Measurements from ENCODE around the gene GPR183. TPM values are rescaled to one million over a fixed set of nuclear protein-coding genes. Genes with fewer than 3 reads are reported as not detected.
A peak's percentile ranks its signal among the peaks of the same experiment; 100 is the strongest.

The GPR183 gene
- total RNA-seq, 1 donor from 2014 or later, result 2.7 TPM

- DNase-seq (ENCODE audit: missing footprints) (no peak), ATAC-seq (no peak)
- intact Hi-C loops (cut with DNase I), result no loop called here
These were observed 24.7 kb downstream of the GPR183 start for GRCh38 chr13:99282264-99283231.

- intact Hi-C loops (cut with DNase I), result no loop called here
- DNase-seq (ENCODE audit: missing footprints) (peak; percentile 86), ATAC-seq (peak; percentile 74)
These were observed 25.4 kb downstream of the GPR183 start for GRCh38 chr13:99281811-99282263.

- ATAC-seq, result no peak
- DNase-seq (ENCODE audit: missing footprints), result no peak
- intact Hi-C loops (cut with DNase I), result no loop called here
These were observed 27.0 kb downstream of the GPR183 start for GRCh38 chr13:99280166-99280565.

- DNase-seq (ENCODE audit: missing footprints) (no peak), ATAC-seq (no peak)
- intact Hi-C loops (cut with DNase I), result no loop called here
These were observed 27.6 kb downstream of the GPR183 start for GRCh38 chr13:99279637-99280036.

- ATAC-seq (no peak), DNase-seq (ENCODE audit: missing footprints) (no peak)
- intact Hi-C loops (cut with DNase I), result no loop called here
These were observed 28.4 kb downstream of the GPR183 start for GRCh38 chr13:99278843-99279242.

- intact Hi-C loops (cut with DNase I), result no loop called here
These were observed 29.0 kb downstream of the GPR183 start for GRCh38 chr13:99278200-99278599.

GRCh38 chr13:99277629-99278028, 29.6 kb downstream of the GPR183 start:
- no peak for ATAC-seq
- intact Hi-C loops (cut with DNase I), result no loop called here
- DNase-seq (ENCODE audit: missing footprints), result no peak

More at GRCh38 chr13:99278200-99278599, 29.0 kb downstream of the GPR183 start:
- DNase-seq (ENCODE audit: missing footprints) (no peak), ATAC-seq (no peak)

- intact Hi-C loops (cut with DNase I), result no loop called here
- DNase-seq (ENCODE audit: missing footprints) (no peak), ATAC-seq (no peak)
These were observed 30.5 kb downstream of the GPR183 start for GRCh38 chr13:99276706-99277105.

GRCh38 chr13:99275093-99275469, 32.1 kb downstream of the GPR183 start:
- no peak for DNase-seq (ENCODE audit: missing footprints)
- intact Hi-C loops (cut with DNase I), result no loop called here
- ATAC-seq, result no peak

GRCh38 chr13:99273128-99273527, 34.1 kb downstream of the GPR183 start:
- no peak for DNase-seq (ENCODE audit: missing footprints)
- intact Hi-C loops (cut with DNase I), result no loop called here
- peak; percentile 59 for ATAC-seq

GRCh38 chr13:99272481-99272880, 34.7 kb downstream of the GPR183 start:
- ATAC-seq (no peak), DNase-seq (ENCODE audit: missing footprints) (no peak)
- intact Hi-C loops (cut with DNase I), result no loop called here

- ATAC-seq (no peak), DNase-seq (ENCODE audit: missing footprints) (no peak)
- intact Hi-C loops (cut with DNase I), result no loop called here
These were observed 36.0 kb downstream of the GPR183 start for GRCh38 chr13:99271249-99271648.

- DNase-seq (ENCODE audit: missing footprints), result no peak
- ATAC-seq, result no peak
- intact Hi-C loops (cut with DNase I), result no loop called here
These were observed 36.7 kb downstream of the GPR183 start for GRCh38 chr13:99270518-99270917.

- DNase-seq (ENCODE audit: missing footprints), result no peak
- peak; percentile 72 for ATAC-seq
- intact Hi-C loops (cut with DNase I), result loop anchor here (2.0 to 5.0 kb wide), 3 partner anchors 72 to 182 kb away; no protein-coding TSS in a partner anchor
These were observed 37.5 kb downstream of the GPR183 start for GRCh38 chr13:99269627-99270241.

GRCh38 chr13:99268822-99269221, 38.4 kb downstream of the GPR183 start:
- DNase-seq (ENCODE audit: missing footprints) (no peak), ATAC-seq (no peak)
- intact Hi-C loops (cut with DNase I), result loop anchor here (2.0 to 5.0 kb wide), 3 partner anchors 72 to 182 kb away; no protein-coding TSS in a partner anchor

GRCh38 chr13:99267927-99268326, 39.3 kb downstream of the GPR183 start:
- DNase-seq (ENCODE audit: missing footprints), result no peak
- no peak for ATAC-seq
- intact Hi-C loops (cut with DNase I), result loop anchor here (2.0 to 5.0 kb wide), 3 partner anchors 71 to 181 kb away; no protein-coding TSS in a partner anchor

- intact Hi-C loops (cut with DNase I), result loop anchor here (5.0 kb wide), 2 partner anchors 70 to 180 kb away; no protein-coding TSS in a partner anchor
- DNase-seq (ENCODE audit: missing footprints) (no peak), ATAC-seq (no peak)
These were observed 40.4 kb downstream of the GPR183 start for GRCh38 chr13:99266827-99267226.

GRCh38 chr13:99265821-99266426, 41.3 kb downstream of the GPR183 start:
- ATAC-seq (no peak), DNase-seq (ENCODE audit: missing footprints) (no peak)
- intact Hi-C loops (cut with DNase I), result loop anchor here (1.0 to 5.0 kb wide), 3 partner anchors 69 to 179 kb away; no protein-coding TSS in a partner anchor

GRCh38 chr13:99265162-99265800, 41.9 kb downstream of the GPR183 start:
- intact Hi-C loops (cut with DNase I), result loop anchor here (1.0 to 5.0 kb wide), 3 partner anchors 68 to 178 kb away; no protein-coding TSS in a partner anchor
- no peak for ATAC-seq
- DNase-seq (ENCODE audit: missing footprints), result no peak

Data from Right ventricle myocardium inferior (tissue), 1 donor.